ENCODE results near the gene HGD. TPM values are rescaled to one million over a fixed set of nuclear protein-coding genes. Genes with fewer than 3 reads are reported as not detected.

HGD gene
- total and polyA plus RNA-seq, 2 experiments from 2014 or later, result not detected

DNA sequence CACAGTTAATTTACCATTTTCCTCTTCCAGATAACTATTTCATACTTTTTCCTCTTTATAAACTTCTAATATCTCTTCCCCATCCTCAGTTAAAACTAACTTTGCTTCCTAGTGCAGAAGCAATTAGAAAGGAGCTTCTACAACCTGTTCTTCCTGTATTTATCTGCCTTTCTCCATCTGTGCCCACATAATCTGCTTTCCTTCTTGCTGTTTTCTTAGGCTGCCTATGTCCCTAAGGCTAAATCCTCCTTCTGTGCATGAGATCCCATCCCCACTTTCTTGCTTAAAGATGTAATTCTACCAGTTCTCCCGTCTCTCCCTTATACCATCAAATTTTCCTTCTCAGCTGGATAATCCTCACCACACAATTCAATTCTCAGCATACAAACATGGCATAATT, 28.3 kb upstream of the HGD start:
- H3K4me1 ChIP-seq (ENCODE audit: low read depth), result no peaks in the 10 kb centered on the region
- no peaks in the 10 kb centered on the region for H3K27me3 ChIP-seq
- no peaks in the 10 kb centered on the region for H3K36me3 ChIP-seq
- TF ChIP-seq, protein P1, sequence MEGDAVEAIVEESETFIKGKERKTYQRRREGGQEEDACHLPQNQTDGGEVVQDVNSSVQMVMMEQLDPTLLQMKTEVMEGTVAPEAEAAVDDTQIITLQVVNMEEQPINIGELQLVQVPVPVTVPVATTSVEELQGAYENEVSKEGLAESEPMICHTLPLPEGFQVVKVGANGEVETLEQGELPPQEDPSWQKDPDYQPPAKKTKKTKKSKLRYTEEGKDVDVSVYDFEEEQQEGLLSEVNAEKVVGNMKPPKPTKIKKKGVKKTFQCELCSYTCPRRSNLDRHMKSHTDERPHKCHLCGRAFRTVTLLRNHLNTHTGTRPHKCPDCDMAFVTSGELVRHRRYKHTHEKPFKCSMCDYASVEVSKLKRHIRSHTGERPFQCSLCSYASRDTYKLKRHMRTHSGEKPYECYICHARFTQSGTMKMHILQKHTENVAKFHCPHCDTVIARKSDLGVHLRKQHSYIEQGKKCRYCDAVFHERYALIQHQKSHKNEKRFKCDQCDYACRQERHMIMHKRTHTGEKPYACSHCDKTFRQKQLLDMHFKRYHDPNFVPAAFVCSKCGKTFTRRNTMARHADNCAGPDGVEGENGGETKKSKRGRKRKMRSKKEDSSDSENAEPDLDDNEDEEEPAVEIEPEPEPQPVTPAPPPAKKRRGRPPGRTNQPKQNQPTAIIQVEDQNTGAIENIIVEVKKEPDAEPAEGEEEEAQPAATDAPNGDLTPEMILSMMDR (IDR thresholded peaks at IDR 0.05; ENCODE audit: low read depth, low read length), result no peak
- H3K27ac ChIP-seq, result no peak overlapping the region
- no peak overlapping the region for H3K4me3 ChIP-seq
- DNase-seq (ENCODE audit: low read depth in 1 of 2, low spot score in 1 of 2), result no peak
- no peaks in the 10 kb centered on the region for H3K9me3 ChIP-seq (ENCODE audit: low read depth)

DNA sequence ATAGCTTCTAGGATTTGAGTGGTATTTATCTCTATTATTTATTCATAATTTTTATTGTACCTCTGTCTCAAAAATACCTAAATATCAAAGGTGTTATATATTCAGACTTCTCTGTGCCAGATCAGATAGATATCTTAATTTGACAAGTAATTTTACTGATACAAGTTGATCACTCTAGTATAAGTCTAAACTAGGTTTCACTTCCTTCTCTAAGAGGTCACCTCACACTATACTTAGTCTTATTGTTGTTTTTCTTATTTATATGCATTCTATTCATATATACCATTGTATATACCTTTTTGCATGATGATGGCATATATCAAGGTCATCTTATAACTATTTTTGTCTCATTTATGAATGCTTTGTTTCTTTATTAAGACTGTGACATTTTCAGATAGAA, 26.4 kb upstream of the HGD start:
- Histone ChIP-seq H3K4me3 (no peak overlapping the region), H3K36me3 (no peaks in the 10 kb centered on the region), H3K4me1 (ENCODE audit: low read depth) (no peaks in the 10 kb centered on the region), H3K27ac (no peak overlapping the region), H3K9me3 (ENCODE audit: low read depth) (no peaks in the 10 kb centered on the region), H3K27me3 (no peaks in the 10 kb centered on the region)
- TF ChIP-seq, protein P1 (IDR thresholded peaks at IDR 0.05; ENCODE audit: low read depth, low read length), result no peak
- DNase-seq (ENCODE audit: low read depth in 1 of 2, low spot score in 1 of 2), result no peak

DNA sequence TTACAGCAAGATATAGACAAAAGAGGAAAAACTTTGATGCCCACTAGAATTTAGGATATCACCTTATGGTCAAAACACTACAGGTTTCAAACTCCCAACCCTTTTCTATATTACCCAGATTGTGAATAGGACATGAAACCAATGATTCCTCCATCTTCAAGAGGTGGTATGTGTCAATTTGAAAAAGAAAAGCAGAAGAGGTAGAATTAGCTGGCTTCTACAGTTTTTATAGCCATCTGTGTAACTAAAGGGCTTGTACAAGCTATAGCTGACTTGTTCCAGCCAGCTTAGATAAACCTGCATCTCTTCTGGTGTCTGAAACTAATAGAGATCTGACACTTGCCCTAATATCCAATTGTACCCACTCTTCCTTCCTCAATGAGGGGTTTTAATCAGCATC, 24.9 kb upstream of the HGD start:
- Histone ChIP-seq H3K27ac (no peak overlapping the region), H3K27me3 (no peaks in the 10 kb centered on the region), H3K36me3 (no peaks in the 10 kb centered on the region), H3K4me1 (ENCODE audit: low read depth) (no peaks in the 10 kb centered on the region), H3K9me3 (ENCODE audit: low read depth) (no peaks in the 10 kb centered on the region), H3K4me3 (no peak overlapping the region)
- no peak for DNase-seq (ENCODE audit: low read depth in 1 of 2, low spot score in 1 of 2)
- TF ChIP-seq, protein P1 (IDR thresholded peaks at IDR 0.05; ENCODE audit: low read depth, low read length), result no peak

DNA sequence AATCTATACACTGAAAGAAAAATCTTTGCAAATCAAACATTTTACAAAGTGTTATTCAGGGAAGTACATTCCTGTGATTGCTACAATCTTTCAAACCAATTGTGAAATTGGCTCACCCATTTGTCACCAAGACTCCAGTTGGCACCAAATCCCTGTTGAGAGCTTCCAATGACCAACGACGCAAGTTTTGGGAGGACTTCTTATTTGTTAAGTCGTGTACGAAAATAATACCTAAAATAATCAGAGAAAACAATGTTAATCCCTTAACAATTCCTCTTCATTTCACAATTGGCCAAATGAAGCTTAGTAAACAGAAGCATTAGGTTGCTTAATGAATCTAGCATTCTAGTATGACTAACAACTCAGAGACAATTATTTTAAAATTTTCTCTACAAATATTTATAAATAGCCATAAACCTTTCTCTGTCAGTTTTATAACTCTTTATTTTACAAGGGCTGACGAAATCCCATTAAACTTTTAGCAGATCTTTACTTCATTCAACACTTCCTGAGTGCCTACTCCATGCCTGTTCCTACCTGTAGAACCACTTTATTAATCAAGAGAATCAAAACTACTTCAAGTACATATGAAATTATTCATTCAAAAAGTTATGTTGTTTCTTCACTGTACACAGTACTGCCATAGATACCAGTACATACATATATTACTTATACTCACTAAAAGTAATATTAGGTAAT, 24.0 kb upstream of the HGD start:
- no peaks in the 10 kb centered on the region for H3K27me3 ChIP-seq
- H3K9me3 ChIP-seq (ENCODE audit: low read depth), result no peaks in the 10 kb centered on the region
- H3K4me3 ChIP-seq, result no peak overlapping the region
- H3K36me3 ChIP-seq, result no peaks in the 10 kb centered on the region
- no peak for DNase-seq (ENCODE audit: low read depth in 1 of 2, low spot score in 1 of 2)
- no peaks in the 10 kb centered on the region for H3K4me1 ChIP-seq (ENCODE audit: low read depth)
- no peak overlapping the region for H3K27ac ChIP-seq
- TF ChIP-seq, protein P1 (IDR thresholded peaks at IDR 0.05; ENCODE audit: low read depth, low read length), result no peak

DNA sequence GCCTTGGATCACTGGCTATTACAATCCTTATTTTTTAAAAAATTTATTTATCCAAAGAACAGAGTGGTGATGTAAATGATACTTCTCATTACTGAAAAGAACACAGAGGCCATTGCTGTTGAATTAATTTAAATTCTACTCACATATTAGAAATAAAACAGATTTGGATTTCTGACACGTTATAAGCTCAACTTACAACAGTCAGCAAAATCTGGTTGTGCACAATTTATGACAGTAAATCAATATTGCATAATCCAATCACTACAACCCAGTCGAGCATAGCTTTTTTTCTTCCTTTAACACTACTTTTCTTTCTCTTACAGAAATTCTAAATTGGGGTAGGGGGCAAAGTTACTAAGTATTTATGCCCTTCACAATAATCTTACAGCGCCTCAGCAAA, 17.3 kb upstream of the HGD start:
- Histone ChIP-seq H3K36me3 (no peaks in the 10 kb centered on the region), H3K27me3 (no peaks in the 10 kb centered on the region), H3K27ac (no peak overlapping the region), H3K4me3 (no peak overlapping the region), H3K9me3 (ENCODE audit: low read depth) (no peaks in the 10 kb centered on the region), H3K4me1 (ENCODE audit: low read depth) (no peaks in the 10 kb centered on the region)
- TF ChIP-seq, protein P1 (IDR thresholded peaks at IDR 0.05; ENCODE audit: low read depth, low read length), result no peak
- DNase-seq (ENCODE audit: low read depth in 1 of 2, low spot score in 1 of 2), result no peak

Measured in cardiac muscle cell (in vitro differentiated cells and primary cell).